Liver (tissue), 9 donors: ENCODE measurements around the gene ENO3. TPM values are rescaled to one million over a fixed set of nuclear protein-coding genes. Genes with fewer than 3 reads are reported as not detected.

Experiments
- DNase-seq: peaks from one replicate; pipeline ENCODE4 v3.0.0-alpha.2; 2017; ENCODE audit warnings: low spot score
- H3K27ac ChIP-seq, 2 donors: one replicate each; pipeline ENCODE4 v1.7.0; 2013; ENCODE audit warnings: inconsistent platforms in 2 of 2, low read length in 2 of 2, control low read depth in 1 of 2, low read depth in 1 of 2, mild to moderate bottlenecking in 1 of 2
- H3K27me3 ChIP-seq, 4 donors: one replicate each; pipeline versions ENCODE4 v1.6.1 to v1.7.0; 2013; ENCODE audit warnings: low read length in 3 of 4, inconsistent platforms in 1 of 4, mild to moderate bottlenecking in 1 of 4, moderate library complexity in 1 of 4; ENCODE audit not compliant: control insufficient read depth in 4 of 4, insufficient read depth in 4 of 4
- H3K36me3 ChIP-seq, 4 donors: one replicate each; pipeline versions ENCODE4 v1.6.1 to v1.7.0; 2013; ENCODE audit warnings: low read length in 3 of 4, mild to moderate bottlenecking in 3 of 4, low read depth in 1 of 4, moderate library complexity in 1 of 4; ENCODE audit not compliant: control insufficient read depth in 4 of 4, insufficient read depth in 3 of 4
- H3K4me1 ChIP-seq, 4 donors: one replicate each; pipeline versions ENCODE4 v1.6.1 to v1.7.0; 2013; ENCODE audit warnings: low read length in 3 of 4, mild to moderate bottlenecking in 3 of 4, moderate library complexity in 1 of 4; ENCODE audit not compliant: control insufficient read depth in 4 of 4, insufficient read depth in 4 of 4
- H3K4me3 ChIP-seq, 3 donors: one replicate each; pipeline versions ENCODE4 v1.6.1 to v1.7.0; 2013; ENCODE audit warnings: low read length in 3 of 3, control low read depth in 1 of 3, low read depth in 1 of 3, mild to moderate bottlenecking in 1 of 3
- H3K9ac ChIP-seq, 2 donors: one replicate each; pipeline ENCODE4 v1.7.0; 2013; ENCODE audit warnings: low read length in 2 of 2, mild to moderate bottlenecking in 2 of 2, moderate library complexity in 2 of 2, control low read depth in 1 of 2, low read depth in 1 of 2
- H3K9me3 ChIP-seq, 4 donors: one replicate each; pipeline versions ENCODE4 v1.6.1 to v1.7.0; 2013; ENCODE audit warnings: low read length in 3 of 4; ENCODE audit not compliant: control insufficient read depth in 4 of 4
- CTCF ChIP-seq: fragments of 150-350 bp; IDR thresholded peaks from 2 replicates; pipeline ENCODE4 v1.5.1; 2017; ENCODE audit warnings: improper control_type of control experiment, low read depth, low read length; ENCODE audit not compliant: missing input control
- FOXA1 ChIP-seq: IDR thresholded peaks from 2 replicates; pipeline ENCODE4 v1.6.1; 2016; ENCODE audit warnings: antibody characterized with exemption
- FOXA2 ChIP-seq: IDR thresholded peaks from 2 replicates; pipeline ENCODE4 v1.6.1; 2016; ENCODE audit warnings: antibody characterized with exemption
- GABPA ChIP-seq, 2 donors: IDR thresholded peaks in 1 of 2; conservative IDR thresholded peaks in 1 of 2; 2 replicates each; pipeline ENCODE4 v1.6.1; 2016; ENCODE audit warnings: antibody characterized with exemption in 2 of 2, mild to moderate bottlenecking in 1 of 2, moderate library complexity in 1 of 2
- HNF4A ChIP-seq, 2 donors: conservative IDR thresholded peaks; 2 replicates each; pipeline ENCODE4 v1.6.1; 2016; ENCODE audit warnings: antibody characterized with exemption in 2 of 2, mild to moderate bottlenecking in 2 of 2
- HNF4G ChIP-seq: IDR thresholded peaks from 2 replicates; pipeline ENCODE4 v1.6.1; 2016; ENCODE audit warnings: antibody characterized with exemption
- JUND ChIP-seq, 2 donors: IDR thresholded peaks; 2 replicates each; pipeline ENCODE4 v1.6.1; 2016; ENCODE audit warnings: antibody characterized with exemption in 2 of 2
- MAX ChIP-seq: IDR thresholded peaks from 2 replicates; pipeline ENCODE4 v1.6.1; 2016; ENCODE audit warnings: antibody characterized with exemption
- NR2F2 ChIP-seq: IDR thresholded peaks from 2 replicates; pipeline ENCODE4 v1.6.1; 2016; ENCODE audit warnings: antibody characterized with exemption
- RAD21 ChIP-seq, 2 donors: IDR thresholded peaks; 2 replicates each; pipeline ENCODE4 v1.6.1; 2016; ENCODE audit warnings: antibody characterized with exemption in 2 of 2, mild to moderate bottlenecking in 2 of 2
- RXRA ChIP-seq, 2 donors: IDR thresholded peaks; 2 replicates each; pipeline ENCODE4 v1.6.1; 2017 to 2018; ENCODE audit warnings: antibody characterized with exemption in 2 of 2, mild to moderate bottlenecking in 1 of 2
- TAF1 ChIP-seq: conservative IDR thresholded peaks from 2 replicates; pipeline ENCODE4 v1.6.1; 2016; ENCODE audit warnings: antibody characterized with exemption, mild to moderate bottlenecking
- YY1 ChIP-seq: IDR thresholded peaks from 2 replicates; pipeline ENCODE4 v1.6.1; 2016; ENCODE audit warnings: antibody characterized with exemption, mild to moderate bottlenecking
- WGBS: extraction: QIAGEN DNeasy Blood & Tissue Kit; methylation state at CpG from one replicate; pipeline ENCODE4 v1.1.7; 2013; 5-methylcytosine and 5-hydroxymethylcytosine counted together
- polyA plus RNA-seq, 2 donors: library from polyadenylated mRNA; stranded (reverse) in 1 of 2; unstranded in 1 of 2; fragments of 200-250 nt in 1 of 2; fragments of >200 nt in 1 of 2; fragmentation: Nextera tagmentation in 1 of 2; extraction: Ambion mirVana in 1 of 2; gene quantifications; one replicate each; pipeline versions ENCODE4 v1.2.1 to v1.2.3, GENCODE V29; 2013 to 2015
- total RNA-seq, 2 donors: library from RNA; depleted of rRNA; stranded (reverse); fragments of >200 nt; gene quantifications; one replicate each; pipeline ENCODE4 v1.2.3, GENCODE V29; 2014
- TF ChIP-seq, protein P1 (sequence below): IDR thresholded peaks from 2 replicates; pipeline ENCODE4 v1.6.1; 2016; ENCODE audit warnings: antibody characterized with exemption
- TF ChIP-seq, protein P2 (sequence below): IDR thresholded peaks from 2 replicates; pipeline ENCODE4 v1.6.1; 2016; ENCODE audit warnings: antibody characterized with exemption, mild to moderate bottlenecking
- TF ChIP-seq, protein P3 (sequence below): IDR thresholded peaks from 2 replicates; pipeline ENCODE4 v1.6.1; 2016; ENCODE audit warnings: antibody characterized with exemption
- donor health status: healthy.
- donor health status: healthy.
- donor health status: healthy.
- donor health status: healthy.
- donor health status: healthy.

Gene ENO3
- total and polyA plus RNA-seq, 4 donors, result 26.3 to 117 (median 30.8) TPM

GRCh38 chr17:4951486-4951885, 567 bp downstream of the ENO3 start:
- peaks cover 0 to 2% (median 0%) of the 10 kb centered on the region in 4 donors for H3K36me3 ChIP-seq
- peak overlapping the region in 1 of 2 donors; percentile 95 for H3K27ac ChIP-seq

GRCh38 chr17:4953451-4953961, 2.6 kb downstream of the ENO3 start:
- Histone ChIP-seq H3K36me3 (peaks cover 0 to 3% (median 0%) of the 10 kb centered on the region in 4 donors), H3K9ac (no peak overlapping the region), H3K4me1 (peaks cover 6 to 65% (median 48%) of the 10 kb centered on the region in 4 donors), H3K27me3 (no peaks in the 10 kb centered on the region), H3K4me3 (no peak overlapping the region), H3K9me3 (no peaks in the 10 kb centered on the region), H3K27ac (no peak overlapping the region)
- WGBS, result 89% methylated on average over 14 of the region's 14 CpGs
- DNase-seq, result no peak
- TF ChIP-seq, protein P1, sequence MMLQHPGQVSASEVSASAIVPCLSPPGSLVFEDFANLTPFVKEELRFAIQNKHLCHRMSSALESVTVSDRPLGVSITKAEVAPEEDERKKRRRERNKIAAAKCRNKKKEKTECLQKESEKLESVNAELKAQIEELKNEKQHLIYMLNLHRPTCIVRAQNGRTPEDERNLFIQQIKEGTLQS, result no peak
- TF ChIP-seq FOXA1 (no peak), RXRA (IDR thresholded peaks at IDR 0.05) (no peak), FOXA2 (no peak), NR2F2 (no peak), CTCF (no peak), GABPA (IDR thresholded peaks at IDR 0.05 in 1 of 2, conservative IDR thresholded peaks at IDR 0.05 in 1 of 2) (no peak), JUND (IDR thresholded peaks at IDR 0.05) (no peak), YY1 (no peak), HNF4A (conservative IDR thresholded peaks at IDR 0.05) (no peak)
- TF ChIP-seq, protein P2, sequence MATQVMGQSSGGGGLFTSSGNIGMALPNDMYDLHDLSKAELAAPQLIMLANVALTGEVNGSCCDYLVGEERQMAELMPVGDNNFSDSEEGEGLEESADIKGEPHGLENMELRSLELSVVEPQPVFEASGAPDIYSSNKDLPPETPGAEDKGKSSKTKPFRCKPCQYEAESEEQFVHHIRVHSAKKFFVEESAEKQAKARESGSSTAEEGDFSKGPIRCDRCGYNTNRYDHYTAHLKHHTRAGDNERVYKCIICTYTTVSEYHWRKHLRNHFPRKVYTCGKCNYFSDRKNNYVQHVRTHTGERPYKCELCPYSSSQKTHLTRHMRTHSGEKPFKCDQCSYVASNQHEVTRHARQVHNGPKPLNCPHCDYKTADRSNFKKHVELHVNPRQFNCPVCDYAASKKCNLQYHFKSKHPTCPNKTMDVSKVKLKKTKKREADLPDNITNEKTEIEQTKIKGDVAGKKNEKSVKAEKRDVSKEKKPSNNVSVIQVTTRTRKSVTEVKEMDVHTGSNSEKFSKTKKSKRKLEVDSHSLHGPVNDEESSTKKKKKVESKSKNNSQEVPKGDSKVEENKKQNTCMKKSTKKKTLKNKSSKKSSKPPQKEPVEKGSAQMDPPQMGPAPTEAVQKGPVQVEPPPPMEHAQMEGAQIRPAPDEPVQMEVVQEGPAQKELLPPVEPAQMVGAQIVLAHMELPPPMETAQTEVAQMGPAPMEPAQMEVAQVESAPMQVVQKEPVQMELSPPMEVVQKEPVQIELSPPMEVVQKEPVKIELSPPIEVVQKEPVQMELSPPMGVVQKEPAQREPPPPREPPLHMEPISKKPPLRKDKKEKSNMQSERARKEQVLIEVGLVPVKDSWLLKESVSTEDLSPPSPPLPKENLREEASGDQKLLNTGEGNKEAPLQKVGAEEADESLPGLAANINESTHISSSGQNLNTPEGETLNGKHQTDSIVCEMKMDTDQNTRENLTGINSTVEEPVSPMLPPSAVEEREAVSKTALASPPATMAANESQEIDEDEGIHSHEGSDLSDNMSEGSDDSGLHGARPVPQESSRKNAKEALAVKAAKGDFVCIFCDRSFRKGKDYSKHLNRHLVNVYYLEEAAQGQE, result no peak

More at GRCh38 chr17:4951486-4951885, 567 bp downstream of the ENO3 start:
- DNase-seq, result no peak
- Histone ChIP-seq H3K9me3 (no peaks in the 10 kb centered on the region), H3K4me1 (peaks cover 8 to 55% (median 40%) of the 10 kb centered on the region in 4 donors), H3K4me3 (peak overlapping the region in 2 of 3 donors; percentile 56 to 91), H3K9ac (peak overlapping the region in 1 of 2 donors; percentile 69), H3K27me3 (no peaks in the 10 kb centered on the region)
- 67% methylated on average over 3 of the region's 3 CpGs for WGBS
- no peak for TF ChIP-seq JUND (IDR thresholded peaks at IDR 0.05)
- TF ChIP-seq, protein P2, result no peak
- TF ChIP-seq TAF1, result no peak
- no peak for TF ChIP-seq RAD21 (IDR thresholded peaks at IDR 0.05)
- TF ChIP-seq YY1, result no peak
- TF ChIP-seq, protein P3, sequence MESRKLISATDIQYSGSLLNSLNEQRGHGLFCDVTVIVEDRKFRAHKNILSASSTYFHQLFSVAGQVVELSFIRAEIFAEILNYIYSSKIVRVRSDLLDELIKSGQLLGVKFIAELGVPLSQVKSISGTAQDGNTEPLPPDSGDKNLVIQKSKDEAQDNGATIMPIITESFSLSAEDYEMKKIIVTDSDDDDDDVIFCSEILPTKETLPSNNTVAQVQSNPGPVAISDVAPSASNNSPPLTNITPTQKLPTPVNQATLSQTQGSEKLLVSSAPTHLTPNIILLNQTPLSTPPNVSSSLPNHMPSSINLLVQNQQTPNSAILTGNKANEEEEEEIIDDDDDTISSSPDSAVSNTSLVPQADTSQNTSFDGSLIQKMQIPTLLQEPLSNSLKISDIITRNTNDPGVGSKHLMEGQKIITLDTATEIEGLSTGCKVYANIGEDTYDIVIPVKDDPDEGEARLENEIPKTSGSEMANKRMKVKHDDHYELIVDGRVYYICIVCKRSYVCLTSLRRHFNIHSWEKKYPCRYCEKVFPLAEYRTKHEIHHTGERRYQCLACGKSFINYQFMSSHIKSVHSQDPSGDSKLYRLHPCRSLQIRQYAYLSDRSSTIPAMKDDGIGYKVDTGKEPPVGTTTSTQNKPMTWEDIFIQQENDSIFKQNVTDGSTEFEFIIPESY, result no peak
- TF ChIP-seq, protein P1, result no peak
- TF ChIP-seq MAX, result no peak
- TF ChIP-seq HNF4A (conservative IDR thresholded peaks at IDR 0.05), result no peak
- no peak for TF ChIP-seq HNF4G
- no peak for TF ChIP-seq FOXA2
- TF ChIP-seq NR2F2, result no peak
- no peak for TF ChIP-seq FOXA1
- TF ChIP-seq RXRA (IDR thresholded peaks at IDR 0.05), result no peak
